GM18507 (cell line): ENCODE measurements around the gene NLRC3.

Source experiments
- DNase-seq: peaks from one replicate; pipeline ENCODE4 v3.0.0; 2011; ENCODE audit warnings: low read depth; ENCODE audit not compliant: insufficient read length; ENCODE audit errors: extremely low spot score
- FAIRE-seq: peaks from 2 replicates; lab custom pipeline; 2011; peaks lifted over from hg19 to GRCh38; lab: Jason Lieb, UNC

NLRC3 gene

GRCh38 chr16:3582276-3583165, 5.3 kb upstream of the NLRC3 start:
- DNase-seq, result no peak
- FAIRE-seq, result no peak

- DNase-seq, result no peak
Measured at GRCh38 chr16:3581392-3581791, 4.2 kb upstream of the NLRC3 start.

GRCh38 chr16:3580686-3581085, 3.5 kb upstream of the NLRC3 start:
- DNase-seq, result no peak
- FAIRE-seq, result no peak

More at GRCh38 chr16:3581392-3581791, 4.2 kb upstream of the NLRC3 start:
- FAIRE-seq, result no peak

- FAIRE-seq, result no peak
- no peak for DNase-seq
Measured at GRCh38 chr16:3580251-3580651, 3.0 kb upstream of the NLRC3 start.

- DNase-seq, result no peak
- no peak for FAIRE-seq
Measured at GRCh38 chr16:3579776-3580175, 2.6 kb upstream of the NLRC3 start.

GRCh38 chr16:3578610-3579551, 1.7 kb upstream of the NLRC3 start:
- FAIRE-seq (peak; percentile 89), DNase-seq (peak; percentile 64)

GRCh38 chr16:3578121-3578520, 918 bp upstream of the NLRC3 start:
- FAIRE-seq, result no peak

GRCh38 chr16:3576211-3576610, 992 bp downstream of the NLRC3 start:
- no peak for FAIRE-seq
- DNase-seq, result no peak

More at GRCh38 chr16:3578121-3578520, 918 bp upstream of the NLRC3 start:
- no peak for DNase-seq

GRCh38 chr16:3575491-3575890, 1.7 kb downstream of the NLRC3 start:
- FAIRE-seq (no peak), DNase-seq (no peak)

GRCh38 chr16:3574195-3574594, 3.0 kb downstream of the NLRC3 start:
- FAIRE-seq, result no peak
- no peak for DNase-seq

GRCh38 chr16:3573146-3573815, 3.9 kb downstream of the NLRC3 start:
- FAIRE-seq, result no peak

GRCh38 chr16:3570420-3571062, 6.7 kb downstream of the NLRC3 start:
- FAIRE-seq (no peak), DNase-seq (no peak)

More at GRCh38 chr16:3573146-3573815, 3.9 kb downstream of the NLRC3 start:
- no peak for DNase-seq

GRCh38 chr16:3569851-3570250, 7.4 kb downstream of the NLRC3 start:
- DNase-seq, result no peak
- no peak for FAIRE-seq

GRCh38 chr16:3566990-3567389, 10.2 kb downstream of the NLRC3 start:
- no peak for DNase-seq
- FAIRE-seq, result no peak

GRCh38 chr16:3564889-3565141, 12.4 kb downstream of the NLRC3 start:
- FAIRE-seq (no peak), DNase-seq (no peak)

GRCh38 chr16:3564130-3564888, 12.9 kb downstream of the NLRC3 start:
- FAIRE-seq (no peak), DNase-seq (no peak)

GRCh38 chr16:3562914-3563480, 14.2 kb downstream of the NLRC3 start:
- DNase-seq, result no peak
- FAIRE-seq, result no peak

GRCh38 chr16:3561626-3562025, 15.6 kb downstream of the NLRC3 start:
- DNase-seq, result no peak
- no peak for FAIRE-seq
